Measurements from ENCODE around the gene DHX58. TPM values are rescaled to one million over a fixed set of nuclear protein-coding genes. Genes with fewer than 3 reads are reported as not detected.

The DHX58 gene
- total RNA-seq, 2 donors from 2014 or later: 16.9 to 24.0 TPM

DNA sequence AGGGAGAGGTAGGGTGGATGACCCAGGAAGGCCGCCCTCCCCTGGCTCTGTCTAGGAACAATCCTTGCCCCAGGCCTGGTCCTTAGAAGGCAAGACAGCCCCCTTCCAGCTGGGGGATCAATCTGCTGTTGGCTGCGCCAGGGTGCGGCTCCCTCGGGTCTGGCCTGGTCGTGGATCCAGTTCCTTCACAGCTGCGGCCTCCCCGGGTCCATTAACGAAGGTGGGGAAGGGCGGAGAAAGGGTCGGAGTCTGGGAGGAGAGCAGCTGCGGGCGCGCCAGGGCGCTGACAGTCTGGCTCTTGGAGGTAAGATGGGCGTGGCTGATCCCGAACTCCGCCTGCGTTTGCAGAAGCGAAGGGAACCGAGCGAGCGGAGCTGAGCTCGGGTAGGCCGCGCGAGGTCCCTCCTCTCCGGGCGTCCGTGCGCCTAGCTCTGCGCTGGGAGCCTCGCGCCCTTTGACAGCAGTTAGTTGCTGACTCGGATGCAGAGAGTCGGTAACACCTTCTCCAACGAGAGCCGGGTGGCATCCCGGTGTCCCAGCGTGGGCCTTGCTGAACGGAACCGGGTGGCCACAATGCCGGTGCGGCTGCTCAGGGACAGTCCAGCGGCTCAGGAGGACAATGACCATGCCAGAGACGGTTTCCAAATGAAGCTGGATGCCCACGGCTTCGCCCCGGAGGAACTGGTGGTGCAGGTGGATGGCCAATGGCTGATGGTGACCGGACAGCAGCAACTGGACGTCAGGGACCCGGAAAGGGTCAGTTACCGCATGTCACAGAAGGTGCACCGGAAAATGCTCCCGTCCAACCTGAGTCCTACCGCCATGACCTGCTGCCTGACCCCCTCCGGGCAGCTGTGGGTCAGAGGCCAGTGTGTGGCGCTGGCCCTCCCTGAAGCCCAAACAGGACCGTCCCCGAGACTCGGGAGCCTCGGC, 10.1 kb upstream of the DHX58 start, which contains the start of gene HSPB9:
TSS of gene HSPB9 (plus strand) at position 434 of the 933 bp plus-strand sequence. CDS start at position 481, 47 bp downstream.
- peak within 1 kb of the TSS; percentile 82 for H3K4me3 Mint-ChIP-seq
- no peak for ATAC-seq
- no peaks in the 10 kb centered on the region for H3K27me3 Mint-ChIP-seq
- H3K9me3 ChIP-seq (ENCODE audit: control insufficient read depth, low read length, poor library complexity, severe bottlenecking): no peaks in the 10 kb centered on the region
- DNase-seq: no peak
- H3K36me3 Mint-ChIP-seq (ENCODE audit: low read depth): no peaks in the 10 kb centered on the region
- peaks cover 15% of the 10 kb centered on the region for H3K4me1 Mint-ChIP-seq
- peak within 1 kb of the TSS; percentile 37 for H3K27ac Mint-ChIP-seq

DNA sequence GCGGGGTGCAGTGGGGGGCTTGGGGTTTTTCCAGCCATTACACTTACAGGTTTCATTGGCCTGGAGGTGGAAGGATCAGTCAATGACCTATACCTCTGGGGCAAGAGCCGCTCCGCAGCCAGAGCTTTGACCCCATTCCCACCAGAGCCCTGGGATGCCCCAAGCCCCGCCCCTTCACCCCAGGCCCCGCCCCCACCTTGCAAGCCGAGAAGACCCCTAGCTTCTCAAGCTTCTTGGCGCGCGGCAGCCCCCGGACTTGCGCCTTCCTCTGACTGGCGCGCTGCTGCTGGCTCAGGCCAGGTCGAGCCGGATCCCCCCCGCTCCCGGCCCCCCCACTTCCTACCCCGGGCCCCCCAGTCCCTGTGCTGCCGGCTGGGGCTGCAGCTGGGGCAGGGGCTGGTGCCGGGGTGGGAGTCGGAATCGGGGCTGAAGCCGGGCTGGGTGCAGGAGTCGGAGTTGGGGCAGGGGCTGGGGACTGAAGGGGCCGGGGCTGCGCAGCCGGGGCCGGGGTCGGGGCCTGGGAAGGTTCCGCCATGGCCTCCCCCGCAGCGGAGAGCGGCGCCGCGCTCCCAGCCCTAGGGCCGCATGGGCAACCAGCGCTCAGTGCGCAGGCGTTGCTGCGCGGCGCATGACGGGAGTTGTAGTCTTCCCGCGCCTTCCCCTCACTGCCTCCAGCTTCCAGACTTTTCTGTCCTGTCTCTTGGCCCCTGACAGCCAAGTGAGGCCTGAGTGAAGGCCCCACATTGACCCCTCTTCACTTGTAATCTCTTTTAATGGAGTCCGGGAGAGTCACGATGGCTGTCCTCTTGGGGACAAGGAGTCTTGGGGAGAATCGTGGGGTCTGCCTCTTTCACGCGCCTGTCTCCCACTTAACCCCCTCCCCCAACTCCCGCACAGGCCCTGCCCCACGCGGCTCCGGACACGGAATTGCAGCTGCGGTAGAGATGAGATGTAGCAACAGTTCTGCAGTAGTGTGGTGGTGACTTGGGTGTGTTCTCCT, 8.6 kb upstream of the DHX58 start, which contains the start of gene KAT2A:
TSS of gene KAT2A (minus strand) at position 598 of the 1,000 bp plus-strand sequence. CDS start at position 535, 63 bp downstream.
- peak within 1 kb of the TSS; percentile 37 for H3K27ac Mint-ChIP-seq
- no peaks in the 10 kb centered on the region for H3K36me3 Mint-ChIP-seq (ENCODE audit: low read depth)
- no peaks in the 10 kb centered on the region for H3K9me3 ChIP-seq (ENCODE audit: control insufficient read depth, low read length, poor library complexity, severe bottlenecking)
- DNase-seq (peak; percentile 63 to 69 (median 64)), ATAC-seq (peak; percentile 90)
- H3K27me3 Mint-ChIP-seq: no peaks in the 10 kb centered on the region
- peaks cover 19% of the 10 kb centered on the region for H3K4me1 Mint-ChIP-seq
- peak within 1 kb of the TSS; percentile 82 for H3K4me3 Mint-ChIP-seq

GRCh38 chr17:42120161-42120769, 7.8 kb upstream of the DHX58 start:
- DNase-seq (no peak), ATAC-seq (no peak)
- H3K4me3 Mint-ChIP-seq: peak overlapping the region; percentile 60

DNA sequence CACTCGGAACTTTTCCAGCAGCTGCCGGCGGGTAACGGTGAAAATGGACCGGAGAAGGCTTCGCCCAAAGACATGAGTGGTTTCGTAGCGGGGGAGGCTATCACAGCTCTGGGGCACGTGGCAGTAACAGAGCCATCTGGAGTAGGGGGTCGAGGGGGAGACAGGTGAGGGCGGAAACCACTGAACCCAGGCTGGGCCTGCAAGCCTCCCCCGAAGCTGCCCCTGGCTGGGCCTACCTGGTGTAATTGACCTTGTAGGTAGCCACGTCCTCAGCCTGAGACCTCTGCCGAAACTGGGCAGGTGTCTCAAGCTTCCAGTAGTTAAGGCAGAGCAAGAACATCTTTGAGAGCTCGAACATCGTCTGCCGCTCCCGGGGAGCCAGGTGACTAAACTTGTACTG, 6.8 kb upstream of the DHX58 start:
- H3K36me3 Mint-ChIP-seq (ENCODE audit: low read depth): no peaks in the 10 kb centered on the region
- H3K27ac Mint-ChIP-seq: peak overlapping the region; percentile 59
- no peaks in the 10 kb centered on the region for H3K9me3 ChIP-seq (ENCODE audit: control insufficient read depth, low read length, poor library complexity, severe bottlenecking)
- H3K27me3 Mint-ChIP-seq: no peaks in the 10 kb centered on the region
- H3K4me3 Mint-ChIP-seq: peak overlapping the region; percentile 57
- ATAC-seq (no peak), DNase-seq (no peak)
- peaks cover 17% of the 10 kb centered on the region for H3K4me1 Mint-ChIP-seq

More at GRCh38 chr17:42120161-42120769, 7.8 kb upstream of the DHX58 start:
- Mint-ChIP-seq H3K27ac (no peak overlapping the region), H3K36me3 (ENCODE audit: low read depth) (no peaks in the 10 kb centered on the region), H3K27me3 (no peaks in the 10 kb centered on the region), H3K4me1 (peaks cover 21% of the 10 kb centered on the region)
- no peaks in the 10 kb centered on the region for H3K9me3 ChIP-seq (ENCODE audit: control insufficient read depth, low read length, poor library complexity, severe bottlenecking)

GRCh38 chr17:42118545-42118944, 6.0 kb upstream of the DHX58 start:
- DNase-seq (no peak), ATAC-seq (no peak)
- no peaks in the 10 kb centered on the region for H3K9me3 ChIP-seq (ENCODE audit: control insufficient read depth, low read length, poor library complexity, severe bottlenecking)
- no peaks in the 10 kb centered on the region for H3K27me3 Mint-ChIP-seq
- peaks cover 17% of the 10 kb centered on the region for H3K4me1 Mint-ChIP-seq
- no peaks in the 10 kb centered on the region for H3K36me3 Mint-ChIP-seq (ENCODE audit: low read depth)
- peak overlapping the region; percentile 59 for H3K27ac Mint-ChIP-seq
- no peak overlapping the region for H3K4me3 Mint-ChIP-seq

GRCh38 chr17:42118126-42118510, 5.6 kb upstream of the DHX58 start:
- DNase-seq: no peak
- no peak overlapping the region for H3K4me3 Mint-ChIP-seq
- no peaks in the 10 kb centered on the region for H3K27me3 Mint-ChIP-seq
- no peaks in the 10 kb centered on the region for H3K9me3 ChIP-seq (ENCODE audit: control insufficient read depth, low read length, poor library complexity, severe bottlenecking)
- H3K36me3 Mint-ChIP-seq (ENCODE audit: low read depth): no peaks in the 10 kb centered on the region
- peaks cover 17% of the 10 kb centered on the region for H3K4me1 Mint-ChIP-seq
- H3K27ac Mint-ChIP-seq: peak overlapping the region; percentile 59
- ATAC-seq: no peak

- no peaks in the 10 kb centered on the region for H3K36me3 Mint-ChIP-seq (ENCODE audit: low read depth)
- H3K27me3 Mint-ChIP-seq: no peaks in the 10 kb centered on the region
- peaks cover 21% of the 10 kb centered on the region for H3K4me1 Mint-ChIP-seq
- DNase-seq: no peak
- H3K9me3 ChIP-seq (ENCODE audit: control insufficient read depth, low read length, poor library complexity, severe bottlenecking): no peaks in the 10 kb centered on the region
- H3K4me3 Mint-ChIP-seq: no peak overlapping the region
- no peak for ATAC-seq
- H3K27ac Mint-ChIP-seq: peak overlapping the region; percentile 72
Observed at GRCh38 chr17:42117397-42118125, 5.0 kb upstream of the DHX58 start.

GRCh38 chr17:42116705-42117396, 4.3 kb upstream of the DHX58 start:
- Mint-ChIP-seq H3K36me3 (ENCODE audit: low read depth) (no peaks in the 10 kb centered on the region), H3K4me3 (no peak overlapping the region), H3K27ac (peak overlapping the region; percentile 72), H3K27me3 (no peaks in the 10 kb centered on the region), H3K4me1 (peaks cover 25% of the 10 kb centered on the region)
- no peaks in the 10 kb centered on the region for H3K9me3 ChIP-seq (ENCODE audit: control insufficient read depth, low read length, poor library complexity, severe bottlenecking)
- DNase-seq (peak; percentile 58 to 82 (median 68)), ATAC-seq (peak; percentile 48)

DNA sequence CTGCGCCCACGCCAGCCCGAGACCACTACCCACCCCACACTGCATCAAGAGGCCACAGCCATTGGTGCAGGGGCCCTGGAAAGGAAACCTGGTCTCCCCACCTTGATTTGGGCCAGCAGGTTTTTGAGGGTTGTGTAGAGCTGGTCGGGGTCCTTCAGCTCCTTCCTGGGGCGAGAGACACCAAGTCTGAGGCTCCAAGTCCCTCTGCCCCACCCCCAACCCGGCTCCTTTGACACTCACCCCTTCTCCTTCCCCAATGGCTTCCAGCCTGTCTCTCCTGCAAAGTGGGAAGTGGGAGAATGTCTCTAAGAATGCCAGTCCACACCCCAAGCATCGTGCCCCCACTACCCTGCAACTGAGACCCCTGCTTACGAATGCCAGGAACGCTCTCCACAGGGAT, 1.6 kb upstream of the DHX58 start:
- no peaks in the 10 kb centered on the region for H3K9me3 ChIP-seq (ENCODE audit: control insufficient read depth, low read length, poor library complexity, severe bottlenecking)
- peaks cover 31% of the 10 kb centered on the region for H3K4me1 Mint-ChIP-seq

GRCh38 chr17:42113293-42114069, 967 bp upstream of the DHX58 start:
- ATAC-seq: no peak

More for the DNA sequence above, 1.6 kb upstream of the DHX58 start:
- Mint-ChIP-seq H3K27me3 (no peaks in the 10 kb centered on the region), H3K36me3 (ENCODE audit: low read depth) (peaks cover 4% of the 10 kb centered on the region), H3K27ac (no peak overlapping the region), H3K4me3 (no peak overlapping the region)
- no peak for DNase-seq
- ATAC-seq: no peak

GRCh38 chr17:42111871-42112551, 503 bp downstream of the DHX58 start:
- H3K9me3 ChIP-seq (ENCODE audit: control insufficient read depth, low read length, poor library complexity, severe bottlenecking): no peaks in the 10 kb centered on the region
- H3K4me1 Mint-ChIP-seq: peaks cover 25% of the 10 kb centered on the region
- H3K27ac Mint-ChIP-seq: peak overlapping the region; percentile 90
- ATAC-seq (peak; percentile 6), DNase-seq (no peak)
- H3K27me3 Mint-ChIP-seq: no peaks in the 10 kb centered on the region
- H3K36me3 Mint-ChIP-seq (ENCODE audit: low read depth): peaks cover 4% of the 10 kb centered on the region
- peak overlapping the region; percentile 89 for H3K4me3 Mint-ChIP-seq

More at GRCh38 chr17:42113293-42114069, 967 bp upstream of the DHX58 start:
- H3K4me1 Mint-ChIP-seq: peaks cover 28% of the 10 kb centered on the region
- no peak overlapping the region for H3K4me3 Mint-ChIP-seq
- H3K27me3 Mint-ChIP-seq: no peaks in the 10 kb centered on the region
- H3K27ac Mint-ChIP-seq: peak overlapping the region; percentile 90
- no peak for DNase-seq
- H3K36me3 Mint-ChIP-seq (ENCODE audit: low read depth): peaks cover 4% of the 10 kb centered on the region
- no peaks in the 10 kb centered on the region for H3K9me3 ChIP-seq (ENCODE audit: control insufficient read depth, low read length, poor library complexity, severe bottlenecking)
